ENCODE measurements around the gene TAGLN3.

DNA sequence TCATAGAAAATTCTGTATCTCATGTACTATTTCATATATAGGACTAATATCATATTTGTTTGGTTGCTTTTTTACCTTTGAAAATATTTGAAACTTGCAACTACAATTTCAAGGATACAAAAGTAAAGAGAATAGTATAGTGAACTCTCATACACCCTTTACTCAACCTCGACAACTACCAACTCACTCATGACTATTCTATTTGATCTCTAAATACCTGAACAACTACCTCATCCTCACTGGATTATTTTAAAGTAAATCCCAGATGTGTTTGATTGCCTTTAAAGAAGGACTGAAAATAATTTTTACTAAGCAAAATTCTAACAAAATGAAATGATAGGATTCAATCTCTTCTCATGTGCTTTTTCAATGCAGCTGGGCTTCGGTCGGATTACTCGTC, 47.9 kb downstream of the TAGLN3 start:
- no peak for TF ChIP-seq GATA3 (IDR thresholded peaks at IDR 0.05; ENCODE audit: low read depth, low read length)
- TF ChIP-seq GATA2 (IDR thresholded peaks at IDR 0.05; ENCODE audit: low read depth, low read length), result no peak

Data from SH-SY5Y (cell line).